ACC112 (cell line): ENCODE data around the gene XRCC3.

Source experiments
- H2AFZ ChIP-seq: fragments of 200-600 bp; sonication (generic); one replicate; pipeline ENCODE4 v1.6.0; 2017; ENCODE audit warnings: antibody characterized with exemption, low read length; ENCODE audit not compliant: unreplicated experiment
- H3K27ac ChIP-seq: fragments of 200-600 bp; sonication (generic); 2 replicates; pipeline ENCODE4 v1.5.1; 2014; ENCODE audit warnings: low read depth, mild to moderate bottlenecking, antibody characterized with exemption, low read length, moderate library complexity
- H3K27me3 ChIP-seq: fragments of 200-600 bp; sonication (generic); 2 replicates; pipeline ENCODE4 v1.6.1; 2014; ENCODE audit warnings: mild to moderate bottlenecking, antibody characterized with exemption, low read length, moderate library complexity, mixed read lengths; ENCODE audit not compliant: insufficient read depth
- H3K36me3 ChIP-seq: fragments of 200-600 bp; sonication (generic); 2 replicates; pipeline ENCODE4 v1.6.1; 2016; ENCODE audit warnings: mild to moderate bottlenecking, antibody characterized with exemption, low read length, moderate library complexity, mixed read lengths; ENCODE audit not compliant: insufficient read depth
- H3K4me1 ChIP-seq: fragments of 200-600 bp; sonication (generic); one replicate; pipeline ENCODE4 v1.6.1; 2016; ENCODE audit warnings: low read length, mixed read lengths; ENCODE audit not compliant: insufficient read depth, unreplicated experiment, control insufficient read depth
- H3K4me3 ChIP-seq: fragments of 200-600 bp; sonication (generic); 2 replicates; pipeline ENCODE4 v1.5.1; 2014; ENCODE audit warnings: mild to moderate bottlenecking, low read depth, low read length
- H3K79me2 ChIP-seq: fragments of 200-600 bp; sonication (generic); one replicate; pipeline ENCODE4 v1.6.0; 2016; ENCODE audit warnings: low read length; ENCODE audit not compliant: control insufficient read depth, unreplicated experiment, insufficient read depth

XRCC3 gene

DNA sequence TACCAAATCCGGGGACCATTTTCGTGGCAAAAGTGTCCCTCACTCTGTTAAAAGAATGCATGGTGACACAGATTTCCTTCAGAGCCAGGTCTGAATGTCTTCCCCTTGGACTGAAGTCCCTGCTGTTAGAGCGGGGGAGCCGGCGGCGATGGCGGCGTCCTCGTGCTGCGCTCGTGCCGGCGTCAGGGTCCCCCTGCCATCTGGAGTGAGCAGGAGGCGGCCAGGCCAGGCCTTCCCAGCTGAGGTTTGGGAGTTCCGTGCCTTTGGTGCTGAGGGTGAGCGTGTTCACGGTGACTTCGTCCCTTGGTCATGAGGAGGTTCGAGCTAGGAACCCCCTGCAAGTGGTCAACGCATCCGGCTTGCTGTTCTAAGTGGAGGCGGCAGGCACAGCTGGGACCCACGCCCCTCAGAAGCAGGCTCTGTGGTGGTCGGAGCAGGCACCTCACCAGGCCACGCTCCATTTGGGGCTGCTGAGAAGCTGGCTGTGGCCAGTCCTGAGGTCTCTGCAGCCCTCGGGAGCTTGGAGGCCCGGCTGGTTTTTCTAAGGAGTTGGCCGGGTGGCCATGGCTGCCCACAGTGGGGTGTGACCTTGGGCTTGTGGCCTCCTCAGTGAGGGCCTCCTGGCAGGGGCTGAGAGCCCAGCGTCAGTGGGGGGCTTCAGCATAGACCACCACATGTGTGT lies 9.9 kb upstream of the XRCC3 start:
- Histone ChIP-seq H3K27me3 (no peaks in the 10 kb centered on the region), H3K36me3 (no peaks in the 10 kb centered on the region), H3K4me1 (peaks cover 9% of the 10 kb centered on the region), H2AFZ (no peak overlapping the region), H3K79me2 (peaks cover 40% of the 10 kb centered on the region), H3K4me3 (no peak overlapping the region), H3K27ac (no peak overlapping the region)

DNA sequence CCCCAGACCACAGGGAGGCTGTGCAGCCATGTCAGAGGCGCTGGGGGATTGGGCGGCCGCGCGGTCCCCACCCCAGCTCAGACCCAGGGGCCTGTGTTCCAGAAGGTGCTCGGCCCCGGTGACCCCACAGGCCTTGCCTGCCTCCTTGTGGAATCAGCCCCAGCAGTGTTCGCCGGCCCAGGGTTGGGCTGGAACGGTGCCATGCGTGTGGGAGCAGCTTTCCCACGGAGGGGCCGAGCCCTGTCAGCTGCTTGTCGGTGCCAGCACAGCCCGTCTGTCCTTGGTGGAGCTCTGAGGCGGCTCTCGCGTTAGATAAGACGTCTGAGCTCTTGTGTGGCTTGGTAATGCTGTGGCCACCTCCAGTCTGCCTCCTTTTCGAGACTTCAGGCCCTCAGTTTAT lies 8.9 kb upstream of the XRCC3 start:
- Histone ChIP-seq H3K4me1 (peaks cover 9% of the 10 kb centered on the region), H3K36me3 (no peaks in the 10 kb centered on the region), H3K27ac (no peak overlapping the region), H3K79me2 (peaks cover 46% of the 10 kb centered on the region), H3K27me3 (no peaks in the 10 kb centered on the region), H2AFZ (no peak overlapping the region), H3K4me3 (no peak overlapping the region)

GRCh38 chr14:103723748-103724081 lies 8.5 kb upstream of the XRCC3 start:
- no peak overlapping the region for H3K27ac ChIP-seq
- H3K4me1 ChIP-seq, result peaks cover 9% of the 10 kb centered on the region
- H3K27me3 ChIP-seq, result no peaks in the 10 kb centered on the region
- no peak overlapping the region for H2AFZ ChIP-seq
- no peak overlapping the region for H3K4me3 ChIP-seq
- H3K36me3 ChIP-seq, result no peaks in the 10 kb centered on the region
- H3K79me2 ChIP-seq, result peaks cover 48% of the 10 kb centered on the region

DNA sequence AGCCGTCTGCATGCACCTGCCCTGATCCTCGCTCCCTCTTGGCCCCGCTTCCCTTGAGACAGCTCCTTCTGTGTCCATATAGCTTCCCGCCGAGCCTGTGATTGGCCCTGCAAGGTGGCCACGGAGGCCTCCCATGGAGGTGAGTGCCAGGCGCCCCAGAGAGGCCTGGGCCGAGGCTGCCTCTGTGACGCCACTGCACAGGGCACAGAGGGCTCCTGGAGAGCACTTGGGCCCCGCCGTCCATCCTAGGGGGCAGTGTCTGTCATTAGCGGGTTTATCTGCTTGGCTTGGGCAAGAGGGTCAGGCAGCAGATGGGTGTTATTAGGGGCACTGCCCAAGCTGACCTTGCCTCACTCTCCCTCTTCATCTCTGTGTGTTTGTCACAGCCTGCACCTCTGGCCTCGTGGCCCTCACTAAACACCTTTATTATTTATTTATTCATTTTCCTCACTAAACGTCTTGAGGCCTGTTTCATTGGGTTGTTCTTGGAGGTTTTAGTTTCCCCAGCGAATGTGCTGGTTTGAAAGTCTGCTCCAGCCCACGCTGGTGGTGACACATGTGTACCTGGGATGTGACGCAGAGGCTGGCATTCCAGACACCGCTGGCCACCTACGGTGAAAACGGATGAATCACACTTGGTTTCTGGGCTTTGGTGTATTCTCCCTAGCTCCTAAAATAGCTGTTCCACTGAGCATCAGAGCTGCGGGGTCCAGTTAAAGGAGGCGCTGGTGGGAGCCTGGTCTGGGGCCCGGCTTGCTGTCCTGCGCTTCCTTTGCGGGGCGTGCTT lies 6.3 kb upstream of the XRCC3 start:
- H3K27me3 ChIP-seq, result no peaks in the 10 kb centered on the region
- no peaks in the 10 kb centered on the region for H3K36me3 ChIP-seq
- H3K79me2 ChIP-seq, result peaks cover 70% of the 10 kb centered on the region
- no peak overlapping the region for H3K4me3 ChIP-seq
- peaks cover 18% of the 10 kb centered on the region for H3K4me1 ChIP-seq
- H2AFZ ChIP-seq, result no peak overlapping the region
- H3K27ac ChIP-seq, result no peak overlapping the region

GRCh38 chr14:103719751-103720150 lies 4.5 kb upstream of the XRCC3 start:
- H3K27me3 ChIP-seq, result no peaks in the 10 kb centered on the region
- peaks cover 18% of the 10 kb centered on the region for H3K4me1 ChIP-seq
- H3K36me3 ChIP-seq, result no peaks in the 10 kb centered on the region
- H3K4me3 ChIP-seq, result no peak overlapping the region
- H2AFZ ChIP-seq, result no peak overlapping the region
- H3K27ac ChIP-seq, result no peak overlapping the region
- H3K79me2 ChIP-seq, result peaks cover 71% of the 10 kb centered on the region

GRCh38 chr14:103718572-103718971 lies 3.3 kb upstream of the XRCC3 start:
- no peak overlapping the region for H3K4me3 ChIP-seq
- H3K27me3 ChIP-seq, result no peaks in the 10 kb centered on the region
- peaks cover 74% of the 10 kb centered on the region for H3K79me2 ChIP-seq
- H3K27ac ChIP-seq, result no peak overlapping the region
- H3K4me1 ChIP-seq, result peaks cover 26% of the 10 kb centered on the region
- H2AFZ ChIP-seq, result no peak overlapping the region
- H3K36me3 ChIP-seq, result no peaks in the 10 kb centered on the region

DNA sequence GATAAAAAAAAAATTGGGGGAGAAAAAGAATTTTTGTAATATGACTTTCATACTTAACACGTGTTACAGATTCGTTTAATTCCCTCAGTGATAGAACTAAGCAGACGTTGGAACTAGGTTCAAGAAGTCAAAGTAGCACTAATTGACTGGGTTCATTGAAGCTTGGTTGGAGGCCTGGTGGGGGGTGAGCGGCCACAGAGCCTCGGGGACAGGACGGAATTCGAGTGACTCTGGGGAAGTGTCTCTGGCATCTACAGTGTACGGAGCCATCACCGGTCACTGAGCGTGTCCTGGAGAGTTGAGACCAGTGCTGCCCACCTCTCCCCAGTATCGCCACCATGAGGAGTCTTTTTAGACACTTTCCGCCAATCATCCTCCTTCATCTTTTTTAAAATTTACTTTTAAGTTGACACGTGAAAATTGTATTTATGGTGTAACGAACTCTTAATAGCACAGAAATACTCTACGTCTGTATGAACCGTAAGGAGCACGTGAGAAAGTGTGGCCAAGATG lies 1.7 kb upstream of the XRCC3 start:
- peaks cover 77% of the 10 kb centered on the region for H3K79me2 ChIP-seq
- peaks cover 27% of the 10 kb centered on the region for H3K4me1 ChIP-seq
- H3K27ac ChIP-seq, result no peak overlapping the region

DNA sequence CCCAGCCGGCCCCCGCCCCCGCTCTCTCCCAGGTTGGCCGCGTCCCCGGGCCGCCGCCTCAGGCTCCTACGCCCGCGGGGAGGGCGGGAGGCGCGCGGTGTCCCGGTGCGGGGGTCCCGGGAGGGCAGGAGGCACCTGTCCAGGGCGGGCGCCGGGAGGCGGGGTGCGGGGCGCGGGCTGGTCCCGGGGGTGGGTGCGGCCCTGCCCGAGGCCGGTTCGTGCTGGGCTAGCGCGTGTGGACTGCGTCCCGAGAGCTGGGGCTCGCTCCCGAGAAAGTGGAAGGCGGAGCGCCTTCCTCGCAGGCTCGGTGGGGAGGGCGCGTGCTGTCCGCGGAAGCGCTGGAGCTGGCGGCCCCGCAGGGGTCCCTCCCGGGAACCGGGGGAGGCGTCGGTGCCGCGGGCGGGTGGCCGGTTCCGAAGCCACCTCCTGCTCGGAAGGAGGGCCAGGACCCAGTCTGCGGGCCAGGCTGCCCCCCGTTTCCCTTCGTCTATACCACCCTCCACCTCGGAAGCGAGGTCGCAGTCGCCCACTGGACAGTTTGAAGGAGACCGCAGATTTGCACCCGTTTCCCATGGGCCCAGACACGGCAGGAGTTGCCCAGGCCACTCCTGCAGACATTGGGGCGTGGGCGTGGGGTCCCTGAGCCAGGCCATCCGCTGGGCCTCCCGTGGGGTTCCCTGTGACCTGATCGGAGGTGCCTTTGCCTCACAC lies 995 bp upstream of the XRCC3 start:
- peak overlapping the region; percentile 96 for H3K4me3 ChIP-seq
- H3K27ac ChIP-seq, result no peak overlapping the region
- peaks cover 31% of the 10 kb centered on the region for H3K4me1 ChIP-seq
- H3K27me3 ChIP-seq, result no peaks in the 10 kb centered on the region
- H2AFZ ChIP-seq, result peak overlapping the region; percentile 73
- H3K79me2 ChIP-seq, result peaks cover 77% of the 10 kb centered on the region
- no peaks in the 10 kb centered on the region for H3K36me3 ChIP-seq

More for the DNA sequence above, 1.7 kb upstream of the XRCC3 start:
- peak overlapping the region; percentile 96 for H3K4me3 ChIP-seq
- no peaks in the 10 kb centered on the region for H3K36me3 ChIP-seq
- no peak overlapping the region for H2AFZ ChIP-seq
- H3K27me3 ChIP-seq, result no peaks in the 10 kb centered on the region

- Histone ChIP-seq H3K27ac (peak overlapping the region; percentile 59; the same call in 1 of the 2 replicates), H3K79me2 (peaks cover 64% of the 10 kb centered on the region), H3K27me3 (no peaks in the 10 kb centered on the region), H3K36me3 (no peaks in the 10 kb centered on the region), H2AFZ (no peak overlapping the region), H3K4me1 (peaks cover 35% of the 10 kb centered on the region), H3K4me3 (peak overlapping the region; percentile 96)
Measured at GRCh38 chr14:103714063-103714724, 1.1 kb downstream of the XRCC3 start.

GRCh38 chr14:103713304-103714062 lies 1.8 kb downstream of the XRCC3 start:
- Histone ChIP-seq H3K79me2 (peaks cover 60% of the 10 kb centered on the region), H3K27me3 (no peaks in the 10 kb centered on the region), H3K4me3 (peak overlapping the region; percentile 96), H2AFZ (no peak overlapping the region), H3K36me3 (no peaks in the 10 kb centered on the region), H3K27ac (no peak overlapping the region), H3K4me1 (peaks cover 35% of the 10 kb centered on the region)
